Mesendoderm (in vitro differentiated cells): Measurements from ENCODE around the gene FRMPD2.
"Not testable (repeated sequence)": the region's sequence is repeated elsewhere in the genome, so short reads cannot be mapped to it uniquely, and the experiment has no call there.

Experiments
- DNase-seq: peaks from one replicate; pipeline ENCODE4 v3.0.0; 2013
- H2AK5ac ChIP-seq: 2 replicates; pipeline ENCODE4 v1.6.1; 2013; ENCODE audit warnings: low read length, inconsistent platforms
- H2BK120ac ChIP-seq: 2 replicates; pipeline ENCODE4 v1.6.1; 2013; ENCODE audit warnings: low read depth, mild to moderate bottlenecking, low read length, moderate library complexity, mixed read lengths
- H2BK15ac ChIP-seq: replicated peaks from 2 replicates; pipeline ENCODE4 v1.6.1; 2013; ENCODE audit warnings: low read depth, mild to moderate bottlenecking, moderate library complexity
- H2BK5ac ChIP-seq: 2 replicates; pipeline ENCODE4 v1.6.1; 2013; ENCODE audit warnings: low read length, inconsistent platforms
- H3K18ac ChIP-seq: 2 replicates; pipeline ENCODE4 v1.6.1; 2013; ENCODE audit warnings: mild to moderate bottlenecking, low read length, mixed read lengths
- H3K23ac ChIP-seq: one replicate; pipeline ENCODE4 v1.6.1; 2013; ENCODE audit warnings: low read length
- H3K27ac ChIP-seq: 2 replicates; pipeline ENCODE4 v1.5.1; 2013; ENCODE audit warnings: low read depth, mild to moderate bottlenecking, inconsistent platforms, low read length, moderate library complexity
- H3K27me3 ChIP-seq: 2 replicates; pipeline ENCODE4 v1.6.1; 2013; ENCODE audit warnings: low read length, control low read depth, mild to moderate bottlenecking, inconsistent platforms; ENCODE audit not compliant: insufficient read depth, poor library complexity
- H3K36me3 ChIP-seq: 2 replicates; pipeline ENCODE4 v1.6.1; 2013; ENCODE audit warnings: low read length, inconsistent platforms; ENCODE audit not compliant: control insufficient read depth, insufficient read depth
- H3K4ac ChIP-seq: one replicate; pipeline ENCODE4 v1.6.1; 2013; ENCODE audit warnings: low read depth, mild to moderate bottlenecking, low read length, moderate library complexity
- H3K4me1 ChIP-seq: 2 replicates; pipeline ENCODE4 v1.6.1; 2013; ENCODE audit warnings: low read depth, low read length, inconsistent platforms; ENCODE audit not compliant: control insufficient read depth
- H3K4me2 ChIP-seq: 2 replicates; pipeline ENCODE4 v1.6.1; 2013; ENCODE audit warnings: low read length
- H3K4me3 ChIP-seq: 2 replicates; pipeline ENCODE4 v1.5.1; 2013; ENCODE audit warnings: mild to moderate bottlenecking, low read length
- H3K56ac ChIP-seq: one replicate; pipeline ENCODE4 v1.6.1; 2013; ENCODE audit warnings: low read length
- H3K79me1 ChIP-seq: 2 replicates; pipeline ENCODE4 v1.6.1; 2013; ENCODE audit warnings: low read length, inconsistent platforms
- H3K79me2 ChIP-seq: 2 replicates; pipeline ENCODE4 v1.6.1; 2013; ENCODE audit warnings: mild to moderate bottlenecking, low read length; ENCODE audit not compliant: control insufficient read depth, insufficient read depth
- H3K9ac ChIP-seq: 2 replicates; pipeline ENCODE4 v1.6.1; 2013; ENCODE audit warnings: low read length, inconsistent platforms
- H4K5ac ChIP-seq: one replicate; pipeline ENCODE4 v1.6.1; 2013; ENCODE audit warnings: low read length
- H4K8ac ChIP-seq: one replicate; pipeline ENCODE4 v1.6.1; 2013; ENCODE audit warnings: low read depth, mild to moderate bottlenecking, control low read depth, low read length, moderate library complexity
- WGBS: extraction: QIAGEN DNeasy Blood & Tissue Kit; methylation state at CpG from one replicate; pipeline ENCODE4 v1.1.7; 2013; ENCODE audit warnings: low lambda C conversion rate, missing lambda C conversion rate; ENCODE audit not compliant: insufficient coverage; ENCODE audit errors: extremely low coverage; 5-methylcytosine and 5-hydroxymethylcytosine counted together

The FRMPD2 gene

GRCh38 chr10:48125631-48126030 is 148.9 kb downstream of the FRMPD2 start:
- not testable (repeated sequence) for DNase-seq, H3K4me3 ChIP-seq, H2AK5ac ChIP-seq, H2BK15ac ChIP-seq, H3K36me3 ChIP-seq, H4K8ac ChIP-seq, H3K4ac ChIP-seq, H3K79me2 ChIP-seq, H3K9ac ChIP-seq, H3K56ac ChIP-seq, H2BK5ac ChIP-seq, H3K23ac ChIP-seq, H3K27ac ChIP-seq, H3K27me3 ChIP-seq, H3K18ac ChIP-seq, H4K5ac ChIP-seq, H3K4me1 ChIP-seq, H2BK120ac ChIP-seq, H3K4me2 ChIP-seq, H3K79me1 ChIP-seq
- WGBS = no CpG with 5 or more reads among the region's 2 CpGs

- not testable (repeated sequence) for H3K18ac ChIP-seq, H3K4me2 ChIP-seq, H3K23ac ChIP-seq, H3K27me3 ChIP-seq, H3K79me2 ChIP-seq, H3K9ac ChIP-seq, H3K27ac ChIP-seq, H3K56ac ChIP-seq, H2AK5ac ChIP-seq, H3K4ac ChIP-seq, H4K8ac ChIP-seq, H3K4me3 ChIP-seq, H2BK120ac ChIP-seq, H4K5ac ChIP-seq, H3K79me1 ChIP-seq, H3K36me3 ChIP-seq, H3K4me1 ChIP-seq, DNase-seq, H2BK15ac ChIP-seq, H2BK5ac ChIP-seq
Measured at GRCh38 chr10:48122618-48123017, 151.9 kb downstream of the FRMPD2 start.

GRCh38 chr10:48110277-48110676 is 164.2 kb downstream of the FRMPD2 start:
- not testable (repeated sequence) for H3K27me3 ChIP-seq, H3K4me1 ChIP-seq, H4K5ac ChIP-seq, H2BK15ac ChIP-seq, H2BK120ac ChIP-seq, H3K18ac ChIP-seq, H4K8ac ChIP-seq, H3K56ac ChIP-seq, H3K4ac ChIP-seq, H3K79me2 ChIP-seq, H3K23ac ChIP-seq, DNase-seq, H3K36me3 ChIP-seq, H3K4me3 ChIP-seq, H3K4me2 ChIP-seq, H3K9ac ChIP-seq, H3K79me1 ChIP-seq, H2BK5ac ChIP-seq, H2AK5ac ChIP-seq, H3K27ac ChIP-seq
- no CpG with 5 or more reads among the region's 3 CpGs for WGBS
